ENCODE data around the gene DOC2A.
"Not testable (repeated sequence)": the region's sequence is repeated elsewhere in the genome, so short reads cannot be mapped to it uniquely, and the experiment has no call there.

DOC2A gene

DNA sequence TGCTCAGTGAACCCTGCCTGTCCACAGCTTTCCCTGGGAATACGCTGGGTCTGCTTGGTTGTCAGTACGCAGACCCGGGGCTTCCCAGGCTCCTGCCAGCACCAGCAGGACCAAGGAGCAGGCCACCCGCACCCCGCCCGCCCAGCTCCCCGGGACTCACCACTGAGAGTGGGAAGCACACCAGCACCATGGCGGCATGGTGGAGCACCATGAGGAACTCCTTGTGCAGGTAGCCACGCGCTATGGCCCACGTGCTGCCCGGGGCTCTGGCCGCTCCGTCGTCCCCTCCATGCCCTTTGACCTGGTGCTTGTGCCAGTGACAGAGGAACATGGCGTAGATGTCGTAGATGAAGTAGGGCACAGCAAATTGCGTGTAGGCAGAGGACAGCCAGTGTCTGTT, 15.6 kb upstream of the DOC2A start:
- H3K9ac ChIP-seq (ENCODE audit: low read depth, low read length), result no peak overlapping the region
- no peak overlapping the region for H3K4me3 ChIP-seq (ENCODE audit: low read length)
- 95% methylated on average over 18 of the region's 18 CpGs for WGBS
- H3K27ac ChIP-seq (ENCODE audit: low read depth, low read length), result no peak overlapping the region
- no peaks in the 10 kb centered on the region; the same call in 1 of the 2 replicates for H3K36me3 ChIP-seq (ENCODE audit: insufficient read depth, low read length)
- no peaks in the 10 kb centered on the region for H3K9me3 ChIP-seq (ENCODE audit: insufficient read depth, low read depth, low read length)
- peaks cover 7% of the 10 kb centered on the region for H3K4me1 ChIP-seq (ENCODE audit: insufficient read depth, low read length)
- H3K27me3 ChIP-seq (ENCODE audit: insufficient read depth, low read length), result peaks cover 12% of the 10 kb centered on the region

DNA sequence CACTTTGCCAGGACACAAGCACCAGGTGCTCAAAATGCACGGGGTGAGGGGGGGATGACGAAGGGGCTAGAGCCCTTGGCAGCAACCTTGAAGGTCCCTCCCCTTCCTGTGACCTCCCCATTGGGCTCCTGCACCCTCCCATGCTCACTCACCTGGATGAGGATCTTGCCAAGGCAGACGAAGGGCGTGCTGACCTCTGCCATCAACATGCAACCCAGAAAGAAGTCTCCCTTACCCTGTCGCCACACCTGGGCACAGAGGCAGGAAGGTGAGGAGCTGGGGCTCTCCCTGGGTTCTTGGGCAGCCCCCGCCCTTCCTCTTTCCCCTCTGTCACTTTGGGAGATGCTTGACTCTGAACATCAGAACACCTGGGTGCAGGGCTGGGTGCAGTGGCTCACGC, 14.7 kb upstream of the DOC2A start:
- no peaks in the 10 kb centered on the region; the same call in 1 of the 2 replicates for H3K36me3 ChIP-seq (ENCODE audit: insufficient read depth, low read length)
- no peak overlapping the region for H3K27ac ChIP-seq (ENCODE audit: low read depth, low read length)
- H3K4me1 ChIP-seq (ENCODE audit: insufficient read depth, low read length), result peaks cover 7% of the 10 kb centered on the region
- H3K9me3 ChIP-seq (ENCODE audit: insufficient read depth, low read depth, low read length), result no peaks in the 10 kb centered on the region
- WGBS, result 81% methylated on average over 7 of the region's 7 CpGs
- H3K27me3 ChIP-seq (ENCODE audit: insufficient read depth, low read length), result peaks cover 10% of the 10 kb centered on the region
- H3K9ac ChIP-seq (ENCODE audit: low read depth, low read length), result no peak overlapping the region
- H3K4me3 ChIP-seq (ENCODE audit: low read length), result no peak overlapping the region

DNA sequence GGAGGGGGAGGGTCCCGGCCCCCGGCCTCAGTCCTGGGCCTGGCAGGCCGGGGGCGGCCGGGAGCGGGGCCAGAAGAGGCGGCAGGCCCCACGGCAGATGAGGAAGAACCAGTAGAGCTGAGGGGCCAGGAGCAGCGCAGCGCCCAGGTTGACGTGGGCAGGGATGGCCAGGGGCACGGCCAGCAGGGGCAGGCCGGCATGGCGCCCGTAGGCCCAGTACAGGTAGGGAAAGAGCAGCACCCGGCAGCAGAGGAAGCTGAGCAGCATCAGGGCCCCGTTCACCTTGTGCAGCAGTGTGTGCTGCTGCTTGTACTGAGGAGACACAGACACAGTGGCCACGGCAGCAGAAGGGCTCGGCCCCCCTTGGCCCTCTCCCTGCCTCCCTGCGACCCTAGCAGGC, 14.3 kb upstream of the DOC2A start:
- Histone ChIP-seq H3K4me3 (ENCODE audit: low read length) (no peak overlapping the region), H3K9me3 (ENCODE audit: insufficient read depth, low read depth, low read length) (no peaks in the 10 kb centered on the region), H3K27ac (ENCODE audit: low read depth, low read length) (no peak overlapping the region), H3K27me3 (ENCODE audit: insufficient read depth, low read length) (peaks cover 6% of the 10 kb centered on the region; the same call in 1 of the 2 replicates), H3K4me1 (ENCODE audit: insufficient read depth, low read length) (peaks cover 7% of the 10 kb centered on the region), H3K9ac (ENCODE audit: low read depth, low read length) (no peak overlapping the region), H3K36me3 (ENCODE audit: insufficient read depth, low read length) (no peaks in the 10 kb centered on the region; the same call in 1 of the 2 replicates)
- WGBS, result 90% methylated on average over 20 of the region's 20 CpGs

DNA sequence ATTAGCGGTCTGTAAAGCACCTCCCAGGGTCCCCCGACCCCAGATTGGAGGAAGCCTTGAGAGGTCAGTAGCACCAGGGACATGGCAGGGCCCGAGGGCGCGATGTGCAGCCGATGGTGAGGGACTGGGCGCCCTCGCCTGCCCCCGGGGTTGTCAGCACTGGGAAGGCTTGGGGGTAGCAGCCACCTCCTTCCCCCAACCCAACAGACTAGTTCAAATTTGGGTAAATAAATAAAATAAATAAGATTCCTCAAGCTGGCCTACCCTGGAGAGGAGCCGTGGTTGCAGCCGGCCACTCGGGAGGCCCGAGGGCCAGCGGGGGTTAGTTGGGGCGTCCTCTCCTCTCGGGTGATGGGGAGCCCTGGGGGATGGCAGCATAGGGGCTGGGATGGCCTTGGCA, 13.6 kb upstream of the DOC2A start:
- Histone ChIP-seq H3K4me1 (ENCODE audit: insufficient read depth, low read length) (peaks cover 3% of the 10 kb centered on the region; the same call in 1 of the 2 replicates), H3K9me3 (ENCODE audit: insufficient read depth, low read depth, low read length) (no peaks in the 10 kb centered on the region), H3K27me3 (ENCODE audit: insufficient read depth, low read length) (no peaks in the 10 kb centered on the region), H3K4me3 (ENCODE audit: low read length) (no peak overlapping the region), H3K9ac (ENCODE audit: low read depth, low read length) (no peak overlapping the region), H3K27ac (ENCODE audit: low read depth, low read length) (no peak overlapping the region), H3K36me3 (ENCODE audit: insufficient read depth, low read length) (no peaks in the 10 kb centered on the region; the same call in 1 of the 2 replicates)
- WGBS, result 91% methylated on average over 16 of the region's 16 CpGs

DNA sequence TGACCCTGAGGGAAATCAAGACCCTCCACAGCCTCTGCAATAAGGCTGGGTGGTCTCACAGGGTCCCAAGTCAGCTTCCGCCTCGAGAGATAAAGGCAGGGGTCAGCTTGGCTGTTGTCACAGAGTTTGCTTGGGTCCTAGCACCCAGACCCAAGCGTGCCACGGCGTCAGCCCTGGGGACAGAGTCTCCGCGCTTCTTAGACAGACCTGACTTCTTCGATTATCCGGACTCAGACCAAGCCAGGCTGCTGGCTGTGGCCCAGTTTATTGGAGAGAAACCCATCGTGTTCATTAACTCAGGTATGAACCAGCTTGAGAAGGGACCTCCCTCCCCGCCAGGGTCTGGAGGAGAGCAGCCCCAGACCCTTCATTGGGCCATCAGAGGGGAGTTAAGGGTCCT, 12.8 kb upstream of the DOC2A start:
- 89% methylated on average over 11 of the region's 11 CpGs for WGBS
- no peak overlapping the region for H3K4me3 ChIP-seq (ENCODE audit: low read length)
- no peaks in the 10 kb centered on the region for H3K4me1 ChIP-seq (ENCODE audit: insufficient read depth, low read length)
- no peak overlapping the region for H3K27ac ChIP-seq (ENCODE audit: low read depth, low read length)
- H3K27me3 ChIP-seq (ENCODE audit: insufficient read depth, low read length), result no peaks in the 10 kb centered on the region
- no peaks in the 10 kb centered on the region; the same call in 1 of the 2 replicates for H3K36me3 ChIP-seq (ENCODE audit: insufficient read depth, low read length)
- H3K9ac ChIP-seq (ENCODE audit: low read depth, low read length), result no peak overlapping the region
- no peaks in the 10 kb centered on the region for H3K9me3 ChIP-seq (ENCODE audit: insufficient read depth, low read depth, low read length)

DNA sequence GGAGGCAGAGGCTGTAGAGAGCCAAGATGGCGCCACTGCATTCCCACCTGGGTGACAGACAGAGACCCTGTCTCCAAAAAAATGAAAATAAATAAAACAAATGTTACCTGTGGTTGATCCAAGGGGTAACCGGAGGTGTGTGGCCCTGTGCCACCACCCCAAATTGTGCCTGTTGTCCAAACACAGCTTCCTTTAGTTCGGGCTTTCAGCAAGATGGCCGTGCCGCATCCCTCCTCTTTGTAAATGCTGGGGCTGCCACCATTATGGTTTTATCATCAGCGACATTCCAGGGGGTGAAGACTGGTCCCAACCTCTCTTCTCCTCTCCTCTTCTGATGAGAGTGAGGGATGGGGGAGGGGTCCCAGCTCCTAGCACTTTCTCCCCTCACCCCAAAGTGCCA, 12.1 kb upstream of the DOC2A start, which contains the start of gene C16orf92:
Gene C16orf92, plus strand, starts transcription at position 312 of the 400 bp plus-strand sequence. CDS start 143 bp downstream, outside the sequence.
- no peaks in the 10 kb centered on the region for H3K9me3 ChIP-seq (ENCODE audit: insufficient read depth, low read depth, low read length)
- no peak within 1 kb of the TSS for H3K4me3 ChIP-seq (ENCODE audit: low read length)
- H3K27me3 ChIP-seq (ENCODE audit: insufficient read depth, low read length), result no peaks in the 10 kb centered on the region
- no peak within 1 kb of the TSS for H3K9ac ChIP-seq (ENCODE audit: low read depth, low read length)
- no peaks in the 10 kb centered on the region; the same call in 1 of the 2 replicates for H3K36me3 ChIP-seq (ENCODE audit: insufficient read depth, low read length)
- no peaks in the 10 kb centered on the region for H3K4me1 ChIP-seq (ENCODE audit: insufficient read depth, low read length)
- 92% methylated on average over 5 of the region's 6 CpGs for WGBS
- no peak within 1 kb of the TSS for H3K27ac ChIP-seq (ENCODE audit: low read depth, low read length)

DNA sequence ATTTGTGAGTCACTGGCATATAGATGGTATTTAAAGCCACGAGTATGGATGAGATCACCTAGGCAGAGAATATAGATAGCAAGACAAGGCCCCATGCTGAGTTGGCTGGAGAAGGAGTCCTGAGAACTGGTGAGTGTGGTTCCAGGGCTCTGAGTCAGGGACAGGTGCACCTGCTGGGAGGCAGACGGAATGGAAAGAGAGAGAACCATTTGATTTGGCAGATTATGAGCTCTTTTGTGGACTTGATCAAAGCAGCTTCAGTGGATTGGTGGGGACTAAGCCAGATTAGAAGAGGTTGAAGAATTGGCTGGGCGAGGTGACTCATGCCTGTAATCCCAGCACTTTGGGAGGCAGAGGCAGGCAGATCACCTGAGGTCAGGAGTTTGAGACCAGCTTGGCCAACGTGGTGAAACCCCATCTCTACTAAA, 7.9 kb upstream of the DOC2A start:
- WGBS, result 67% methylated on average over 4 of the region's 4 CpGs
- Histone ChIP-seq H3K4me3 (ENCODE audit: low read length) (no peak overlapping the region), H3K4me1 (ENCODE audit: insufficient read depth, low read length) (no peaks in the 10 kb centered on the region), H3K27me3 (ENCODE audit: insufficient read depth, low read length) (no peaks in the 10 kb centered on the region), H3K9me3 (ENCODE audit: insufficient read depth, low read depth, low read length) (no peaks in the 10 kb centered on the region), H3K36me3 (ENCODE audit: insufficient read depth, low read length) (no peaks in the 10 kb centered on the region), H3K27ac (ENCODE audit: low read depth, low read length) (no peak overlapping the region), H3K9ac (ENCODE audit: low read depth, low read length) (no peak overlapping the region)

DNA sequence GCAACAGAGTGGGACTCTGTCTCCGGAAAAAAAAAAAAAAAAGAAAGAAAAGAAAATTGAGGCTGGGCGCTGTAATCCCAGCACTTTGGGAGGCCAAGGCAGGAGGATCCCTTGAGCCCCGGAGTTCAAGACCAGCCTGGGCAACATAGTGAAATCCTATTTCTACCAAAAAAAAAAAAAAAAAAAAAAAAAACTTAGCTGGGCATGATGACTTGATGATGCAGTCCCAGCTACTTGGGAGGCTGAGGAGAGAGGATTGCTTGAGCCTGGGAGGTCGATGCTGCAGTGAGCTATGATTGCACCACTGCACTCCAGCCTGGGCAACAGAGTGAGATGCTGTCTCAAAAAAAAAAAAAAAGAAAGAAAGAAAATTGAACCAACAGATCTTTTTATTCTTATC, 7.1 kb upstream of the DOC2A start:
- H3K27me3 ChIP-seq (ENCODE audit: insufficient read depth, low read length); H3K4me3 ChIP-seq (ENCODE audit: low read length); H3K9me3 ChIP-seq (ENCODE audit: insufficient read depth, low read depth, low read length); H3K4me1 ChIP-seq (ENCODE audit: insufficient read depth, low read length); H3K9ac ChIP-seq (ENCODE audit: low read depth, low read length); H3K36me3 ChIP-seq (ENCODE audit: insufficient read depth, low read length); H3K27ac ChIP-seq (ENCODE audit: low read depth, low read length): not testable (repeated sequence)
- WGBS, result 97% methylated on average over 3 of the region's 4 CpGs

DNA sequence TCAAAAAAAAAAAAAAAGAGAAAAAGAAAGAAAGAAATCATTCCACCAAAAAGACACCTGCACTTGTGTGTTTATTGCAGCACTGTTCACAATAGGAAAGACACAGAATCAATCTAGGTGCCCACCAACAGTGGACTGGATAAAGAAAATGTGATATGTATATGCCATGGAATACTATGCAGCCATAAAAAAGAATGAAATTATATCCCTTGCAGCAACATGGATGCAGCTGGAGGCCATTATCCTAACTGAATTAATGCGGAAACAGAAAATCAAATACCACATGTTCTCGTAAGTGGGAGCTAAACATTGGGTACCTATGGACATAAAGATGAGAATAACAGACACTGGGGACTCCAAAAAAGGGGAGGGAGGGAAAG, 6.4 kb upstream of the DOC2A start:
- no peak overlapping the region for H3K4me3 ChIP-seq (ENCODE audit: low read length)
- H3K9me3 ChIP-seq (ENCODE audit: insufficient read depth, low read depth, low read length), result no peaks in the 10 kb centered on the region
- H3K9ac ChIP-seq (ENCODE audit: low read depth, low read length), result no peak overlapping the region
- H3K36me3 ChIP-seq (ENCODE audit: insufficient read depth, low read length), result no peaks in the 10 kb centered on the region
- H3K4me1 ChIP-seq (ENCODE audit: insufficient read depth, low read length), result peaks cover 1% of the 10 kb centered on the region; the same call in 1 of the 2 replicates
- no peak overlapping the region for H3K27ac ChIP-seq (ENCODE audit: low read depth, low read length)
- peaks cover 7% of the 10 kb centered on the region for H3K27me3 ChIP-seq (ENCODE audit: insufficient read depth, low read length)
- whole genome bisulfite sequencing, result 100% methylated on average over 2 of the region's 2 CpGs

DNA sequence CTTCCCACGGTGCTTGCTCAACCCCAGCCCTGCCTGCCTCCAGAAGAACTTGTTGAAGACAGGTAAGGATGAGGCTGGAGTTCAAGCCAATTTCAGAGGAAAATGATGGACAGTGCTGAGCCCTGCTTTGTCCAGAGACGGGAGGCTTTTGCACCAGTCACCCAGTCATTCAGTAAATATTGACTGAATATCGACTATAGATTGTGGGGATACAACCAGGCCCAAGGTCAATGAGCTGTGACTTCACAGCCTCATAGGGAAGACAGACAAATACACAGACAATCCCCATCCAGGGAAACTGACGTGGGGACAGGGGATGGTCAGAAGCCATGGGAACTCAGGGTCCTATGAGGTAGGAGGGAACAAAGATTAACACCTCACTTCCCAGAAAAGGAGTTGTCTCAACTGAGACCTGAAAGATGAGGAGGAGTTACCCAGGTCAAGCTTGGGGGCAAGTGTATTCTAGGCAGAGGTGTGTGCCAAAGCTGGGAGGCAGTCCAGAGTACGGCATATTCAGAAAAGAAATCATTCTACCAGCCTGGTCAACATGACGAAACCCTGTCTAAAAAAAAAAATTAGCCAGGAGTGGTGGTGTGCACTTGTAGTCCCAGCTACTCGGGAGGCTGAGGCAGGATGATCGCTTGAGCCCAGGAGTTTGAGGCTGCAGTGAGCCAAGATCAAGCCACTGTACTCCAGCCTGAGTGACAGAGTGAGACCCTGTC, 5.9 kb upstream of the DOC2A start:
- Histone ChIP-seq H3K9me3 (ENCODE audit: insufficient read depth, low read depth, low read length) (no peaks in the 10 kb centered on the region), H3K4me3 (ENCODE audit: low read length) (no peak overlapping the region), H3K36me3 (ENCODE audit: insufficient read depth, low read length) (no peaks in the 10 kb centered on the region), H3K27me3 (ENCODE audit: insufficient read depth, low read length) (peaks cover 13% of the 10 kb centered on the region), H3K4me1 (ENCODE audit: insufficient read depth, low read length) (peaks cover 3% of the 10 kb centered on the region; the same call in 1 of the 2 replicates), H3K9ac (ENCODE audit: low read depth, low read length) (no peak overlapping the region), H3K27ac (ENCODE audit: low read depth, low read length) (no peak overlapping the region)
- 88% methylated on average over 7 of the region's 8 CpGs for WGBS

DNA sequence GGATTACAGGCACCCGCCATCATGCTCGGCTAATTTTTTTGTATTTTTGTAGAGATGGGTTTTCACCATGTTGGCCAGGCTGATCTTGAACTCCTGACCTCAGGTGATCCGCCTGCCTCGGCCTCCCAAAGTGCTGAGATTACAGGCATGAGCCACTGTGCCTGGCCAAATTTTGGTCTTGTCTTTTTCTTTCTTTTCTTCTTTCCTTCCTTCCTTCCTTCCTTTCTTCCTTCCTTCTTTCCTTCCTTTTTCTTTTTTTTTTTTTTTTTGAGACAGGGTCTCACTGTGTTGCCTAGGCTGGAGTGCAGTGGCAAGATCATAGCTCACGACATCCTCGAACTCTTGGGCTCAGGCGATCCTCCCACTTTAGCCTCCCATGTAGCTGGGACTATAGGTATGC, 4.6 kb upstream of the DOC2A start:
- WGBS, result 89% methylated on average over 7 of the region's 7 CpGs
- not testable (repeated sequence) for H3K36me3 ChIP-seq (ENCODE audit: insufficient read depth, low read length); H3K9me3 ChIP-seq (ENCODE audit: insufficient read depth, low read depth, low read length); H3K27ac ChIP-seq (ENCODE audit: low read depth, low read length); H3K9ac ChIP-seq (ENCODE audit: low read depth, low read length); H3K4me1 ChIP-seq (ENCODE audit: insufficient read depth, low read length); H3K4me3 ChIP-seq (ENCODE audit: low read length)
- H3K27me3 ChIP-seq (ENCODE audit: insufficient read depth, low read length), result peaks cover 23% of the 10 kb centered on the region
